AG10803 (cell line): ENCODE data around the gene TRPC3.

Source experiments
- DNase-seq: peaks from one replicate; pipeline ENCODE4 v3.0.0; 2010; ENCODE audit warnings: low read depth
- H3K4me3 ChIP-seq: 2 replicates; pipeline ENCODE4 v1.5.1; 2011; ENCODE audit warnings: mild to moderate bottlenecking, low read length, control low read depth
- CTCF ChIP-seq: conservative IDR thresholded peaks from 2 replicates; pipeline ENCODE4 v1.5.1; 2011; ENCODE audit warnings: mild to moderate bottlenecking, low read length, control low read depth, inconsistent platforms

The TRPC3 gene

DNA sequence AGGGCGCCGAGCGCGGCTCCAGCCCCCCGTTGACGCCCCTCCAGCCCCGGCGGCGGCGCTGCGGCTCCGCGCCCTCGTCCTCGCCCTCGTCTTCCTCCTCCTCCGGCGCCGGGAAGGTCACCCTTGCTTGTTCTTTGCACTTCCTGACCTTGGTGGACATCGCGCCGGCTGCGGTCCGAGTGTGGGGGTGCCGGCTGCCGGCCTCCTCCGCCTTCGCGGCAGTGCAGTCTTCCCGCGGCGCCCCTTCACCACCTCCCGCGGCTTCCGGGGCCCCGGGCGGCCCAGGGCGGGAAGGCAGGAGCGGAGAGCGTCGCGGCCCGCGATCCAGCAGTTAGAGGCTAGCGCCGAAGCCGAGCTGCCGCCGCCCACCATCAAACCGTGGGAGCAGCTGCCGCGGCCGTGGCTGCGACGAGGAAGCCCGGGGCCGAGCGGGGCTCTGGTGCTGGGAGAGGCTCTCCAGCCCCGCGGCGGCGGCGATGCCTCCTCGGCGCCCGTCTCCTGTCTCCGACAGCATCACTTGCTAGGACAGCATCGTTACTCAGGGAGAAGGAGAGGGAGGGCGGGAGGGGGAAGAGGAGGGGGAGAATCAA, at the start of gene TRPC3:
TSS of gene TRPC3 (minus strand) at position 540 of the 590 bp plus-strand sequence. CDS start at position 160, 380 bp downstream.
- no peak for TF ChIP-seq CTCF
- peak; percentile 11 for DNase-seq
- H3K4me3 ChIP-seq = peak within 1 kb of the TSS; percentile 58

- no peak for TF ChIP-seq CTCF
- no peak for DNase-seq
- H3K4me3 ChIP-seq = no peak overlapping the region
Observed at GRCh38 chr4:122000849-122001248, 49.0 kb upstream of the TRPC3 start.

GRCh38 chr4:121998024-121998423, 46.2 kb upstream of the TRPC3 start:
- no peak; the same call in 1 of the 2 replicates for TF ChIP-seq CTCF
- H3K4me3 ChIP-seq = no peak overlapping the region
- DNase-seq = no peak

DNA sequence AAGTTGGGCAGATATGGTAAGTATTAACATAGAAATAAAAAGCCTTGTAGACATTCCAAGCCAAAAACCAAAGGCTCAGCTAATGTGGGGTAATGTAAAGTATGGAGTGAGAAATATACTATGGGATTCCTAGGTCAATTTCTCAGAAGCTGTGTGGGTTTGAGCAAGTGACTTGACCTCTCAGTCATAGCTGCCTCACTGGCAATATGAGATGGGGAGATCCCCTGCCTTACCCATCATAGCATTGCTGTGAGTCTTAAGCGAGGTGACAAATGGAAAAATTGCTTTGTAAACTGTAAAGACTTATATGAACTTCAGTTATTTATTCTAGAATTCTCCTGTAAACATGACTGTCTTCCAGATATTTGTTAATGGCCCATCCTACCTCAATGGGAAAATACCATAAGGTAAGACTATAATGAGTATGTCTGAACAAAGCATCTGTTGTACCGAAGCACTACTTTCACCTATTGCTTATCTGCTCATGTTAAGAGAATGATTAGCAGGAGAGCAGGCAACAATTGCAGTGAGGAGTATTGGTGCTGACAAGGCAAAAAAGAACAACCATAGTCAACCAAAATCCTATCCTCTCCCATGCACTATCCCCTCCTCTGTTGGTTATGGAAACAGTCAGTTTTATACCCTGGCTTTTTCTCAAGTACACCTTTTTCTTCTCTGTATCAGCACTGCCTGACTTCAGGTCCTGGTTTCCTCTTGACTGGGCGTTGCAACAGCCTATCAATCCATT, 44.1 kb upstream of the TRPC3 start:
- DNase-seq = no peak
- TF ChIP-seq CTCF = no peak
- no peak overlapping the region for H3K4me3 ChIP-seq

GRCh38 chr4:121991968-121992367, 40.1 kb upstream of the TRPC3 start:
- no peak overlapping the region for H3K4me3 ChIP-seq
- DNase-seq = peak; percentile 6
- TF ChIP-seq CTCF = no peak

DNA sequence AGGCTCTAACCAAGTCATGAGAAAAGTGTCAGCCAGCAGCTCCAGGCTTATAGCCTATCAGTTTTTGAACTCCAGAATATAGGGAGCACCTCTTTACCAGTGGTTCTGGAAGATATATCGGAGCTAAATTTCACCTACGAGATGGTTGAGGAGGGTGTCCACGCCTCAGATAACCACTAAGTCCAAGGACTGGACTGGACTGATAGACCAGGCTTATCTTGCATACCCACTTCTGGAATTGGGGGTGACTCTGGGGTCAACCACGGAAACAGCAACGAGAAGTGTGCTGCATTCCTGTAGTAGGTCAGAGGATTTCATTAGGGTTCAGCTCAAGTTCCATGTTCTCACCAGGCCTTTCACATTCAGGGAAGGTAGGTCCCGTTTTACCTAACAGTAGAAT, 38.6 kb upstream of the TRPC3 start:
- no peak overlapping the region for H3K4me3 ChIP-seq
- no peak for DNase-seq
- TF ChIP-seq CTCF = no peak

GRCh38 chr4:121989715-121990114, 37.9 kb upstream of the TRPC3 start:
- no peak for TF ChIP-seq CTCF
- peak; percentile 25 for DNase-seq
- no peak overlapping the region for H3K4me3 ChIP-seq
